NCI-H510A treated with DMSO at 0.1 percent for 48 hours (cell line): ENCODE results near the gene GCNT2.
"Not testable (repeated sequence)": the region's sequence is repeated elsewhere in the genome, so short reads cannot be mapped to it uniquely, and the experiment has no call there.

Experiments
- DNase-seq: peaks from one replicate; lab custom pipeline; 2025; lab: John Stamatoyannopoulos, UW

The GCNT2 gene

DNA sequence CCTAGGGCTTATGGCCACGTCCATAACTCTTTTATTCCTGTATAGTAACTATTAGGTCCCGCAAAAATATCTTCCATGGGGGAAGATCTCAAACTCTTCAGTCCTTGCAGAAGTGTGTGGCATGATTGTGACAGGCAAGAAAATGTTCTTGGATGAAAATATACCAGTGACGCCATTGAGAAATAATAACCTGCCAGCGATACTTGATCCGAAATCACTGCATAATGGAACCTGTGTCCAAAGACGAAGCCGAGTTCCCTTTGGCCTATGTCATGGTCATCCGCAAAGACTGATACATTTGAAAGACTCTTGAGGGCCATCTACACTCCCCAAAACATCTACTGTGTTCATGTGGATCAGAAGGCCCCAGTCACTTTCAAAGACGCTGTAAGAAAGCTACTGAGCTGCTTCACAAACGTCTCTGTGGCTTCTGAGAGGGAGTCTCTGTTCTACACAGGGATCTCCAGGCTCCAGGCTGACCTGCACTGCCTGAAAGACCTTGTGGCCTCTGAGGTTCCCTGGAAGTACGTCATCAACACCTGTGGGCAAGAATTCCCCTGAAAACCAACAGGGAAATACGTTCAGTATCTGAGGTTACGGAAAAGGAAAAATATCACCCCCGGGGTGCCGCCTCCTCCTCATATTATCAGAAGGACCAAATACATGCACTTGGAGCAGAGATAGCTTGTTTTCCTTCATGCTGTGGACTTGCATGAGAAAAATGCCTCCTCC is 6.9 kb upstream of the GCNT2 start:
- DNase-seq, result no peak

DNA sequence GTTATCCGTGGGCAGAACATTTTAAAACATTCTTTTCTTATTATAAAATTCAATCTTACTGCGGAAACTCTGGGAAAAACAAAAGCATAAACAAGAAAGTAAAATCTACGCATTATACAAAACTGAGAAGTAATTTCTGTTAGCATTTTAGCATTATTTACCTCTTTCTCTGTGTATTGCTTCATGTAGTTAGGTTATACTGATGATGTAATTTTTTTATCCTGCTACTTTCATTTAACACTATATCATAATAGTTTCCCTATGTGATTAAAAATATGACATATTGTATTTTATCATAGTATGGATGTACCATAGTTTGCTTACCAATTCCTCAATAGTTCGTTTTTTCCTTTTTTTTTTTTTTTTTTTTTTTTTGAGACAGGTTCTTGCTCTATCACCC is 4.2 kb upstream of the GCNT2 start:
- DNase-seq, result no peak

DNA sequence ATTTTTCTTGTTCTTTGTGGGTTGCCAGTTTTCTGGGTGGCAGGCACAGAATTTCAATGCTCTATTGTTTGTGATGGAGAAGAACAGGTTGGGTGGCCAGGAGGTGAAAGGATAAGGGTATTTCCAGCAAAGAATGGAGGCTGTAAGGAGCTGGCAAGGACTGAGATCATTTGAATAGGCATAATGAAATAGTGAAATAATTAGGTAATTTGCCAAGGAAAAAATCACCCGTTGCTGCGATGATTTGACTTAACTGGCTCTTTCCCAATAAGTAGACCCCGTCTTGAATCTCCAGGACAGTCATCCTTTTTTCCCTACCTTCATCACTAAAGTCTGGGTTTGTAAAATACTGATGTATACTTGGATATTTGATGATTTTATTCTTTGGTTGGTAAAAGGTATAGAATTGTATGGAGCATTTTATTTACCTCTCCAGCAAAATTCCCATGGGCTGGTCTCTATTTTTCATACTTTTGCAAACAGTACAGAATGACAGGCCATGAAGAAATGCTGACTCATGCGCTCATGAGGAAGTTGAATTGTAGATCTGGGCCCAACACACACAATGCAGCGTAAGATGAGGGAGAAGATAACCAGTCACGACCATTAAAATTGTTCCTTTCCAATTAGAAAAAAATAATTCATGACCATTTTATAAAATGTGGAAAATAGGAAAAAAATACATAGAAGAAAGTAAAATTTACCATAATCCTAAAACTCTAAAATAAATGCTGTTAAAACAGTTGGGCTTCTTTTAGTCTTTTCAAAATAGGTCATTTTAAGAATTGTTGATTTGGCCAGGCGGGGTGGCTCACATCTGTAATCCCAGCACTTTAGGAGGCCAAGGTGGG is 2.4 kb upstream of the GCNT2 start:
- DNase-seq, result no peak

GRCh38 chr6:10519408-10519697 is 1.8 kb upstream of the GCNT2 start:
- DNase-seq, result not testable (repeated sequence)

- DNase-seq, result no peak
Measured at GRCh38 chr6:10520468-10520867, 683 bp upstream of the GCNT2 start.

DNA sequence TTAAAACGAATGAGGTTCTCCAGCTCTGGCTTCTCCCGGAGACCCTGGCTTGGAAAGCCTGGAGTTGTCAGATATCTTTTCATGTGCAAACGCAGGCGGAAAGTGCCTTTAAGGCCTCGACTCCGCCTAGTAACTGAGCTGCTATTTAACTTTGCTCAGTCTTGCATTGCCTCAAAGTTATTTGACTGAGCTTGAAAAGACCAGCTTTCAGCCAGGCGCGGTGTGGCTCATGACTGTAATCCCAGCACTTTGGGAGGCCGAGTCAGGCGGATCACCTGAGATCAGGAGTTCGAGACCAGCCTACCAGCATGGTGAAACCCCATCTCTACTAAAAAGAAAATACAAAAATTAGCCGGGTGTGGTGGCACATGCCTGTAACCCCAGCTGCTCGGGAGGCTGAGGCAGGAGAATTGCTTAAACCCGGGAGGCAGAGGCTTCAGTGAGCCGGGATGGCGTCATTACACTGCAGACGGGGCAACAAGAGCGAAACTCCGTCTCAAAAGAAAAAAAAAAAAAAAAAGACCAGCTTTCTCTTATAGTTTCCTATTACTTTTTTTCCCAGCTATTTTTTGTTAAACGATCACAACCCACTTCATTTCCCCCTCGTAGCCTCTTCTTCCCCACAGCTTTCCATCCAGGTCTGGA is 1.9 kb downstream of the GCNT2 start:
- no peak for DNase-seq

DNA sequence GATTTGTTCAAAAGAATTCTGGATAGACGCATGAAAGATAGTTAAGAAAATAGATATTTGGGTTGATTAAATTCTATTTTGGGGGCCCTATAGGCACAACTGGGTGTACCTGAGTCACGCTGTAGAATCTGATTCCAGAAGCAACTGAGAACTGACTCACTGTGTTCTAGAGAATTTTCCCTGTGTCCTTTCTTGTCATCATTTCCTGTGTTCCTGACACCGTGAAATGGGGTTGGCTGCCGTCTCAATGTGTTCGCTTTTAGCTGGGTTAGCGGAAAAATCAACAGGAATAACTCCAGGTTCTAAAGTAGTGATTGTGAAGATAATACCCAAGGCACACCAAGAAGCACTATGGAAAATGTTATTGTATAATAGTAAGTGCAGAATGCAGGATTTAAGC is 5.0 kb downstream of the GCNT2 start:
- no peak for DNase-seq

DNA sequence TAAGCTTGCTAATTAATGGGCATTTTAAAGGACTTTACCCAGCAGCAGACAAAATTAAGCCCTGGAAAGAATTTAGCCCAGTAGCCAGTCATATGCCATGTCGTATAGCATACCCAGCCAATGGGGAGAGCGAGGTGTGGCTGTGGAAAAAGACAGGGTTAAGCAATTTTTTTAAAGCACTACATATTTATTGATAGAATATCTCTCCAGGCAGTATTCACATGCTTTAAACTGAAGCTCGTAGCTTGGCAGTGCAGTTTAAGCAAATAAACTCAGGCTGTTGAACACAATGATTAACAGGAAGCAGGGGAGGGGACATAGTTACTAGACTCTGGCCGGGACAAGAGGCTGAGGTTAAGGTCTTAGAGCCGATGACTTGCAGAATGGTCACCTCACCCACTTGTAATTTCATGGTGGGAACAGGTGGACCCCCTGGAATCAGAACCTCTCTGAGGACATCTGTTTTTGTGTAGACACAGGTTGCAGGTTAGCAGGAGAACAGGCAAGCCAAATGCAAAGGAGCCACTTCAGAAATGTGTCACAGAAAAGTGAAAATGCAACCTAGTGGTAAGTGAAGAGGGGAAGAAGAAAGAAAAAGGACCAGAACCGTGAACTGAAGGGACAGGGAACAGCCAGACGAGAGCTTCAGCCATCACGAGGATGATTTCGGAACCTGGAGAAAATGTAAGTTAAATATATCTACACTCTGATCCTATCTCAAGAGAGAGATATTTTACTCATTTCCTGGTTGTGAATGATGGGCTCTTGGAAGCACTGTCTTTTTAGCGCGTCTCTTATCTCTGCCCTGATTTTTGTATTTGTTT is 7.2 kb downstream of the GCNT2 start:
- DNase-seq, result peak; percentile 28

DNA sequence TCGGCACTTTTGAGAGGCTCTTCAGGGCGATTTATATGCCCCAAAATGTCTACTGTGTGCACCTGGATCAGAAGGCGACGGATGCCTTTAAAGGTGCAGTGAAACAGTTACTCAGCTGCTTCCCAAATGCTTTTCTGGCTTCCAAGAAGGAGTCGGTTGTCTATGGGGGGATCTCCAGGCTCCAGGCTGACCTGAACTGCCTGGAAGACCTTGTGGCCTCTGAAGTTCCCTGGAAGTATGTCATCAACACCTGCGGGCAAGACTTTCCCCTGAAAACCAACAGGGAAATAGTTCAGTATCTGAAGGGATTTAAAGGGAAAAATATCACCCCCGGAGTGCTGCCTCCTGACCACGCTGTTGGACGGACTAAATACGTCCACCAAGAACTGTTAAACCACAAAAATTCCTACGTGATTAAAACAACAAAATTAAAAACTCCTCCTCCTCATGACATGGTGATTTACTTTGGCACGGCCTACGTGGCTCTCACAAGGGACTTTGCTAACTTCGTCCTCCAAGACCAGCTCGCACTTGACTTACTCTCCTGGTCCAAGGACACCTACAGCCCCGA is 8.2 kb downstream of the GCNT2 start:
- DNase-seq, result no peak

- not testable (repeated sequence) for DNase-seq
Measured at GRCh38 chr6:10529828-10530374, 8.8 kb downstream of the GCNT2 start.

- no peak for DNase-seq
Measured at GRCh38 chr6:10531503-10531902, 10.4 kb downstream of the GCNT2 start.

GRCh38 chr6:10531942-10532341 is 10.8 kb downstream of the GCNT2 start:
- no peak for DNase-seq

DNA sequence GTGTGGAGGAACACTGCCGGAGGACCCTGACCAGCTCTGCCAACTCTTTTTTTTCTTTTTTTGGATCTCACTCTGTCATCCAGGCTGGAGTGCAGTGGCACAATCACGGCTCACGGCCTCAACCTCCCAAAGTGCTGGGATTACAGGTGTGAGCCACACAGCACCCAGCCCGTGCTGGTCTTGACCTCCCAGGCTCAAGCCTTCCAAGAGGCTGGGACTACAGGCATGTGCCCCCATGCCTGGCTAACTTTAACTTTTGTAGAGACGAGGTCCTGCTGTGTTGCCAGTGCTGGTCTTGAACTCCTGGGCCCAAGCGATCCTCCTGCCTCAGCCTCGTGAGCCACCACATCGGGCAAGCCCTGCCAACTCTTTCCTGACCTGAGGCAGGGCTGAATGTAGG is 11.2 kb downstream of the GCNT2 start:
- DNase-seq, result no peak

GRCh38 chr6:10534419-10534762 is 13.2 kb downstream of the GCNT2 start:
- DNase-seq, result no peak

DNA sequence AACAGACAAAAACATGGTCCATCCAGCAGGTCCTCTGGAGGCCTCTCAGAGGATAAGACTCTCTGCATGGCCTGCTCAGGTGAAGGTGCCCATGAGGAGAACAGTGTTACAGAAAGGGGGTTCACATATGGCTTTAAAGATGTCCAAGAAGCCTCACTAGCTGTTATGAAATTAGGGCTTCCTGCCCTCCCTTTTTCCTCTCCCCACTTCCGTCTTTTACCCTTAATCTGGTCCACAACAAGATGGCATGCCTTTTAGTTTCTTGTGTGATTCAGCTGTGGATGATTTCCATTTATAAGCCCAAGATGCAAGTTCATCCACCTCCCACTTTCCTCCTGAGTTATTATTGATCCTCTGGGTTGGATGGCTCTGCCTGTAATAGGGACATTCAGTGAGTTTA is 14.0 kb downstream of the GCNT2 start:
- no peak for DNase-seq

DNA sequence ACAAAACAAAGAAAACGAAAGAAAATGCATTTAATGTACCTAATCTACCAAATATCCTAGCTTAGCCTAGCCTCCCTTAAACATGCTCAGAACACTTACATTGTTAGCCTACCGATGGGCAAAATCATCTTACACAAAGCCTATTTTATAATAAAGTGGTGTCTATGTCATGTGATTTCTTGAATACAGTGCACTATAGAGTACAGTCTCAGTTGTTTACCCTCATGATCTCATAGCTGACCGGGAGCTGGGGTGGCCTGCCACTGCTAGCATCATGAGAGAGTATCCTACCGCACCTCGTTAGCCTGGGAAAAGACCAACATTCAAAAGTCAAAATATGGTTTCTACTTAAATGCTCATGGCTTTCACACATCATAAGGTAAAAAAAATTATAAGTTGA is 16.6 kb downstream of the GCNT2 start:
- DNase-seq, result no peak

- no peak for DNase-seq
Measured at GRCh38 chr6:10540073-10540746, 19.1 kb downstream of the GCNT2 start.

DNA sequence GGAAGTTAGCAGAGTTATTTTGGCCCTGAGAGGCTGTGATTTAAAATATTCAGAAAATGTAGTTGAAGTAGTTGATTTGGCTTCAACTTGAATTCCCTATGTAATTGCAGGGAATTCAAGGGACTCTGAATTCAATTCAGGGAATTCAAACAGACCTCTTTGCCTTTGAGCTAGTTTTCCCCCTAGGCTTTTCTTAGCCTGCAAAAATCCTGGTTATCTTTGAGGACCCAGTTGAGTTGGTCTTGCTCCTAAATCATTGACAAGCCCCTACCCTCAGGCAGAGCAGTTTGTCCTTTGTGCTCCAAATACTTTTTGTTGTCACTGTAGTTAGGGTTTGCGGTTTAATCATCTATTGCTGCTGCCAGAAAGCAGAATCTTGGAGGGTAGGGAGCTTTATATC is 20.4 kb downstream of the GCNT2 start:
- no peak for DNase-seq

- DNase-seq, result no peak
Measured at GRCh38 chr6:10542213-10542612, 21.1 kb downstream of the GCNT2 start.

DNA sequence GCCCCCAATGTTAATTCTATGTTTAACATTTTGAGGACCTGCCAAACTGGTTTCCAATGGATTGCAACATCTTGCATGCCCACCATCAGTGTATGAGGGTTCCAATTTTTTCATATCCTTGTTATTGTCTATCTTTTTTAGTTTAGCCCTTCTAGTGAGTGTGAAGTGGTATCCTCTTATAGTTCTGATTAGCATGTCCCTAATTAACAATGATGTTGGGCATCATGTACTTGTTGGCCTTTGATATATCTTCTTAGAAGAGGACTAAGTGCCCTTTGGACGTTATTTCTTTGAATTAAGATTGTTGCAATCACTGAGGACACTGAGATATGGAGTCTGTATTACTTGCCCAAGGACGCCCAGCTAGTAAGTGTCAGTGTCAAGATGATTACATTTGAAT is 22.3 kb downstream of the GCNT2 start:
- no peak for DNase-seq

DNA sequence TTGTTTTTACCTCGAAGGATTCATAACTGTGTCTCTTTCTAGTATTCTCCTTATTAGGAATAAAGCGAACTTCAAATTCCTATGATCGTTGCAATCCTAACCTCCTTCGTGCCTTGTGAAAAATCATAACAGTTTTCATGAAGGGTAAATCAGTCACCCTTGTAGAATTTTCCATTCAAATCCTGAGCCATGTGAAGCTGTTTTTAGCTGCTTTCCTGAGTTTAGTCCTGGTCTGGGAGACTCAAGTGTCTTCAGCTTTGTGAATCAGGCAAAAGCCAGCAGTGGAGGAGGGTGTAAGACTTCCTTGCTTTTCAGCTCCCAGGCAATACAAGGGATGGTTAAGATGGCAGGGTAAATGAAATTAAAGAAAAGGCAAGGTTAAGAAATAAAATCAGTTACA is 24.3 kb downstream of the GCNT2 start:
- DNase-seq, result no peak
